Vagina (tissue), 2 donors: Measurements from ENCODE around the gene IZUMO1R.

Experiments used
- POLR2A ChIP-seq, 2 donors: fragments of 450-650 bp; IDR thresholded peaks; one replicate each; pipeline ENCODE4 v1.6.1; 2017; ENCODE audit warnings: antibody characterized with exemption in 2 of 2, mild to moderate bottlenecking in 2 of 2, moderate library complexity in 2 of 2
- POLR2AphosphoS5 ChIP-seq, 2 donors: sonication (generic); formaldehyde crosslinking; IDR thresholded peaks; one replicate each; pipeline ENCODE4 v1.9.0; 2017; ENCODE audit warnings: antibody characterized with exemption in 2 of 2, mild to moderate bottlenecking in 2 of 2, low read depth in 1 of 2; ENCODE audit not compliant: insufficient read depth in 1 of 2
- TF ChIP-seq, protein P1 (sequence below), 3 experiments: fragments of 450-650 bp in 2 of 3; fragments of 200-600 bp in 1 of 3; sonication (generic) in 1 of 3; IDR thresholded peaks; one replicate each; pipeline ENCODE4 v1.5.1; 2017 to 2019; ENCODE audit warnings: antibody characterized with exemption in 3 of 3, mild to moderate bottlenecking in 2 of 3, moderate library complexity in 2 of 3

DNA sequence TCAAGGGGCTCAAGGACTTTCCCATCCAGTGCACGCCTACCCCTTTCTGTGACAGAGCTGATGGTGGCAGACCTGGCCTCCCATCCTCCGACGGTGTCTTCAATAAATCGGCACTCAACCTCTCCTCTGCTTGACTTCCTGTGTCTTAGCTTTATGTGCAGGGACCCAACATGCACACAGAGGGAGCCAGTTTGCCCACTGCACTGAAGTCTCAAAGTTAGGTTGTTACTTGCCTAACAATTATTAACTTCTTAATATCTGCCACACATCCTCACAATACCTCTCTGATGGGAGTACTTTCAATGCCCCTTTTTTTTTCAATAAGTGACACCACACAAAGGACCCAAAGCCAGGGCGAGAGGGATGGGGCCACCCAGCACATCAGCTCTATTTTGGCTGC, 3.6 kb downstream of the IZUMO1R start:
- TF ChIP-seq, protein P1, sequence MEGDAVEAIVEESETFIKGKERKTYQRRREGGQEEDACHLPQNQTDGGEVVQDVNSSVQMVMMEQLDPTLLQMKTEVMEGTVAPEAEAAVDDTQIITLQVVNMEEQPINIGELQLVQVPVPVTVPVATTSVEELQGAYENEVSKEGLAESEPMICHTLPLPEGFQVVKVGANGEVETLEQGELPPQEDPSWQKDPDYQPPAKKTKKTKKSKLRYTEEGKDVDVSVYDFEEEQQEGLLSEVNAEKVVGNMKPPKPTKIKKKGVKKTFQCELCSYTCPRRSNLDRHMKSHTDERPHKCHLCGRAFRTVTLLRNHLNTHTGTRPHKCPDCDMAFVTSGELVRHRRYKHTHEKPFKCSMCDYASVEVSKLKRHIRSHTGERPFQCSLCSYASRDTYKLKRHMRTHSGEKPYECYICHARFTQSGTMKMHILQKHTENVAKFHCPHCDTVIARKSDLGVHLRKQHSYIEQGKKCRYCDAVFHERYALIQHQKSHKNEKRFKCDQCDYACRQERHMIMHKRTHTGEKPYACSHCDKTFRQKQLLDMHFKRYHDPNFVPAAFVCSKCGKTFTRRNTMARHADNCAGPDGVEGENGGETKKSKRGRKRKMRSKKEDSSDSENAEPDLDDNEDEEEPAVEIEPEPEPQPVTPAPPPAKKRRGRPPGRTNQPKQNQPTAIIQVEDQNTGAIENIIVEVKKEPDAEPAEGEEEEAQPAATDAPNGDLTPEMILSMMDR (IDR thresholded peaks at IDR 0.05): no peak
- TF ChIP-seq POLR2A (IDR thresholded peaks at IDR 0.05) (no peak), POLR2AphosphoS5 (IDR thresholded peaks at IDR 0.05; ENCODE audit: insufficient read depth in 1 of 2, low read depth in 1 of 2) (no peak)
